GM21447 (cell line): ENCODE data around the gene SEC22C.
"Not testable (repeated sequence)": the region's sequence is repeated elsewhere in the genome, so short reads cannot be mapped to it uniquely, and the experiment has no call there.

Source experiments
- ATAC-seq: cut with Tn5 transposase; IDR thresholded peaks from one replicate; pipeline ENCODE4 v1.9.1; 2021; ENCODE audit not compliant: unreplicated experiment

Gene SEC22C

GRCh38 chr3:42582474-42583070 lies 805 bp upstream of the SEC22C start:
- no peak for ATAC-seq

GRCh38 chr3:42581400-42581708 lies 413 bp downstream of the SEC22C start:
- ATAC-seq, result no peak

GRCh38 chr3:42579346-42579745 lies 2.4 kb downstream of the SEC22C start:
- not testable (repeated sequence) for ATAC-seq

- ATAC-seq, result no peak
Observed at GRCh38 chr3:42578054-42578453, 3.7 kb downstream of the SEC22C start.

GRCh38 chr3:42575137-42575741 lies 6.5 kb downstream of the SEC22C start:
- no peak for ATAC-seq

GRCh38 chr3:42572278-42572677 lies 9.5 kb downstream of the SEC22C start:
- ATAC-seq, result peak; percentile 65

GRCh38 chr3:42569593-42570142 lies 12.1 kb downstream of the SEC22C start:
- ATAC-seq, result no peak

GRCh38 chr3:42562047-42562907 lies 19.5 kb downstream of the SEC22C start:
- no peak for ATAC-seq

GRCh38 chr3:42557854-42558253 lies 23.9 kb downstream of the SEC22C start:
- ATAC-seq, result no peak

- not testable (repeated sequence) for ATAC-seq
Observed at GRCh38 chr3:42556817-42557216, 24.9 kb downstream of the SEC22C start.

GRCh38 chr3:42556089-42556632 lies 25.6 kb downstream of the SEC22C start:
- ATAC-seq, result peak; percentile 66

GRCh38 chr3:42552830-42553229 lies 28.9 kb downstream of the SEC22C start:
- ATAC-seq, result no peak

- no peak for ATAC-seq
Observed at GRCh38 chr3:42550250-42550649, 31.5 kb downstream of the SEC22C start.

- no peak for ATAC-seq
Observed at GRCh38 chr3:42549131-42549530, 32.6 kb downstream of the SEC22C start.

- ATAC-seq, result peak; percentile 58
Observed at GRCh38 chr3:42547401-42547945, 34.3 kb downstream of the SEC22C start.

- ATAC-seq, result no peak
Observed at GRCh38 chr3:42546691-42547213, 35.0 kb downstream of the SEC22C start.

GRCh38 chr3:42545284-42545900 lies 36.4 kb downstream of the SEC22C start:
- ATAC-seq, result no peak

- no peak for ATAC-seq
Observed at GRCh38 chr3:42544492-42545283, 37.1 kb downstream of the SEC22C start.

- ATAC-seq, result no peak
Observed at GRCh38 chr3:42541079-42541478, 40.7 kb downstream of the SEC22C start.
